Suprapubic skin (tissue), 4 donors: Measurements from ENCODE around the gene ZER1.

ENCODE experiments used
- CTCF ChIP-seq, 2 donors: fragments of 200-600 bp in 1 of 2; fragments of 450-650 bp in 1 of 2; sonication (generic) in 1 of 2; IDR thresholded peaks; one replicate each; pipeline ENCODE4 v1.5.1; 2016 to 2019; ENCODE audit warnings: antibody characterized with exemption in 2 of 2, mild to moderate bottlenecking in 1 of 2, moderate library complexity in 1 of 2
- POLR2A ChIP-seq, 2 donors: fragments of 450-650 bp; IDR thresholded peaks; one replicate each; pipeline ENCODE4 v1.6.1; 2017; ENCODE audit warnings: antibody characterized with exemption in 2 of 2, mild to moderate bottlenecking in 2 of 2, moderate library complexity in 2 of 2
- POLR2AphosphoS5 ChIP-seq, 3 donors: sonication (generic); formaldehyde crosslinking; IDR thresholded peaks; one replicate each; pipeline ENCODE4 v1.6.1; 2017; ENCODE audit warnings: antibody characterized with exemption in 3 of 3

- TF ChIP-seq CTCF (IDR thresholded peaks at IDR 0.05) = no peak
- no peak for TF ChIP-seq POLR2A (IDR thresholded peaks at IDR 0.05)
- no peak for TF ChIP-seq POLR2AphosphoS5 (IDR thresholded peaks at IDR 0.05)
Measured at GRCh38 chr9:128707446-128707845, 64.3 kb downstream of the ZER1 start.
